NT2/D1 (cell line): Measurements from ENCODE around the gene AK4.

Source experiments
- SUZ12 ChIP-seq: IDR thresholded peaks from 2 replicates; pipeline ENCODE4 v1.6.1; 2011; ENCODE audit not compliant: insufficient read length, insufficient read depth; ENCODE audit errors: extremely low read depth
- YY1 ChIP-seq: IDR thresholded peaks from 2 replicates; pipeline ENCODE4 v1.6.1; 2011; ENCODE audit not compliant: insufficient read length, insufficient read depth
- ZNF274 ChIP-seq: IDR thresholded peaks from 2 replicates; pipeline ENCODE4 v1.6.1; 2011; ENCODE audit warnings: mild to moderate bottlenecking, low read depth, low read length

- TF ChIP-seq YY1 (no peak), ZNF274 (no peak), SUZ12 (no peak)
Measured at GRCh38 chr1:65208563-65208973, 60.6 kb downstream of the AK4 start.
